ENCODE data around the gene PAPOLG. TPM values are rescaled to one million over a fixed set of nuclear protein-coding genes. Genes with fewer than 3 reads are reported as not detected.

PAPOLG gene
- total and polyA plus RNA-seq, 2 donors (not counting 3 experiments of a cell fraction or from before 2014, with no cell fraction given), result 4.2 to 14.9 TPM

DNA sequence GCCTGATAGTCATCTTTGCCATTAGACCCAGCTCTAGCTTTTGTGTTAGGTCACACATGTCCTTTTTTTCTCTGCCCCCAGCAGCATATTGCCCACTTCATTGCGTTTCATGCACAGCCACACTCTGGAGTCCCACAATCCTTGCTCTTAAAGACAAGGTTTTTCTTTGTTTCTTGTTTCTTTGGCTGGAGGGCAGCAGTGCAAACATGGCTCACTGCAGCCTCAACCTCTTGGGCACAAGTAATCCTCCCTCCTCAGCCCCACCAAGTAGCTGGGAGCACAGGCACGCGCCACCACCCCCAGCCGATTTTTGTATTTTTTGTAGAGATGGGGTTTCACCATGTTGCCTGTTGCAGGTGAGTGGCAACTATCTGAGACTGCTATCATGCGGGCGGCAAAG, 16.9 kb upstream of the PAPOLG start:
- BruUV-seq (replicated peaks), result no TSS peak
- Histone ChIP-seq H3K9me3 (replicated peaks; ENCODE audit: control insufficient read depth, insufficient read depth, low read length) (no peaks in the 10 kb centered on the region), H3K9me1 (replicated peaks; ENCODE audit: control insufficient read depth, extremely low read depth, insufficient read depth, low read length) (no peaks in the 10 kb centered on the region), H3K9ac (replicated peaks; ENCODE audit: extremely low read depth, insufficient read depth, low read length) (no peak overlapping the region), H3K27ac (ENCODE audit: insufficient read depth, low read depth, low read length) (no peak overlapping the region), H4K20me1 (replicated peaks; ENCODE audit: control insufficient read depth, extremely low read depth, insufficient read depth, low read length) (no peaks in the 10 kb centered on the region), H3K4me2 (ENCODE audit: insufficient read depth, low read length) (no peak overlapping the region), H3K36me3 (ENCODE audit: control insufficient read depth in 2 of 2, extremely low read depth in 1 of 2, insufficient read depth in 2 of 2, low read length in 2 of 2) (no peaks in the 10 kb centered on the region), H3K27me3 (ENCODE audit: control insufficient read depth in 2 of 2, insufficient read depth in 2 of 2, low read length in 2 of 2) (peaks cover 11 to 16% of the 10 kb centered on the region in 2 experiments), H3K79me2 (ENCODE audit: control insufficient read depth, insufficient read depth, low read length) (no peaks in the 10 kb centered on the region), H2AFZ (ENCODE audit: low read depth, low read length) (no peak overlapping the region), H3K4me1 (ENCODE audit: control insufficient read depth, extremely low read depth, insufficient read depth, low read length) (peaks cover 3% of the 10 kb centered on the region), H3K4me3 (replicated peaks in 1 of 3; ENCODE audit: insufficient read depth in 1 of 3, low read depth in 1 of 3, low read length in 3 of 3) (no peak overlapping the region)
- intact Hi-C loops (cut with micrococcal nuclease), result no loop called here
- FAIRE-seq, result no peak
- ChIA-PET POLR2A (no interaction called here), CTCF (interaction anchor here (1.1 to 1.5 kb wide), 2 partner anchors 10 to 32 kb away, joined by 3 to 4 read pairs; no protein-coding TSS in a partner anchor)
- no peak for DNase-seq (ENCODE audit: low read depth, low spot score)
- TF ChIP-seq, protein P1, sequence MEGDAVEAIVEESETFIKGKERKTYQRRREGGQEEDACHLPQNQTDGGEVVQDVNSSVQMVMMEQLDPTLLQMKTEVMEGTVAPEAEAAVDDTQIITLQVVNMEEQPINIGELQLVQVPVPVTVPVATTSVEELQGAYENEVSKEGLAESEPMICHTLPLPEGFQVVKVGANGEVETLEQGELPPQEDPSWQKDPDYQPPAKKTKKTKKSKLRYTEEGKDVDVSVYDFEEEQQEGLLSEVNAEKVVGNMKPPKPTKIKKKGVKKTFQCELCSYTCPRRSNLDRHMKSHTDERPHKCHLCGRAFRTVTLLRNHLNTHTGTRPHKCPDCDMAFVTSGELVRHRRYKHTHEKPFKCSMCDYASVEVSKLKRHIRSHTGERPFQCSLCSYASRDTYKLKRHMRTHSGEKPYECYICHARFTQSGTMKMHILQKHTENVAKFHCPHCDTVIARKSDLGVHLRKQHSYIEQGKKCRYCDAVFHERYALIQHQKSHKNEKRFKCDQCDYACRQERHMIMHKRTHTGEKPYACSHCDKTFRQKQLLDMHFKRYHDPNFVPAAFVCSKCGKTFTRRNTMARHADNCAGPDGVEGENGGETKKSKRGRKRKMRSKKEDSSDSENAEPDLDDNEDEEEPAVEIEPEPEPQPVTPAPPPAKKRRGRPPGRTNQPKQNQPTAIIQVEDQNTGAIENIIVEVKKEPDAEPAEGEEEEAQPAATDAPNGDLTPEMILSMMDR (IDR thresholded peaks at IDR 0.05; ENCODE audit: extremely low read depth in 1 of 2, insufficient read depth in 1 of 2, low read depth in 1 of 2, low read length in 2 of 2), result no peak
- TF ChIP-seq POLR2AphosphoS5 (IDR thresholded peaks at IDR 0.05; ENCODE audit: insufficient read depth, low read depth, low read length) (no peak), POLR2A (IDR thresholded peaks at IDR 0.05; ENCODE audit: low read depth, low read length) (no peak), MYC (IDR thresholded peaks at IDR 0.05; ENCODE audit: low read depth, low read length) (no peak), GATA2 (IDR thresholded peaks at IDR 0.05; ENCODE audit: insufficient read depth, insufficient read length, low read depth, low read length) (no peak), FOS (IDR thresholded peaks at IDR 0.05; ENCODE audit: borderline replicate concordance, insufficient read depth, low read length) (no peak), EZH2 (IDR thresholded peaks at IDR 0.05; ENCODE audit: borderline replicate concordance, low read depth, low read length, severe bottlenecking) (no peak), JUN (IDR thresholded peaks at IDR 0.05; ENCODE audit: borderline replicate concordance, insufficient read depth, insufficient read length, low read depth) (no peak)
- TF ChIP-seq, protein P2, sequence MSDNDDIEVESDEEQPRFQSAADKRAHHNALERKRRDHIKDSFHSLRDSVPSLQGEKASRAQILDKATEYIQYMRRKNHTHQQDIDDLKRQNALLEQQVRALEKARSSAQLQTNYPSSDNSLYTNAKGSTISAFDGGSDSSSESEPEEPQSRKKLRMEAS (IDR thresholded peaks at IDR 0.05; ENCODE audit: insufficient read depth, insufficient read length), result no peak
- dilution Hi-C loops (cut with MboI; ENCODE audit: extremely low pct_ligation_motif_present, low sequenced_read_pairs), result no loop called here
